ENCODE measurements around the gene ANKRD11.
"Not testable (repeated sequence)": the region's sequence is repeated elsewhere in the genome, so short reads cannot be mapped to it uniquely, and the experiment has no call there.

Gene ANKRD11

DNA sequence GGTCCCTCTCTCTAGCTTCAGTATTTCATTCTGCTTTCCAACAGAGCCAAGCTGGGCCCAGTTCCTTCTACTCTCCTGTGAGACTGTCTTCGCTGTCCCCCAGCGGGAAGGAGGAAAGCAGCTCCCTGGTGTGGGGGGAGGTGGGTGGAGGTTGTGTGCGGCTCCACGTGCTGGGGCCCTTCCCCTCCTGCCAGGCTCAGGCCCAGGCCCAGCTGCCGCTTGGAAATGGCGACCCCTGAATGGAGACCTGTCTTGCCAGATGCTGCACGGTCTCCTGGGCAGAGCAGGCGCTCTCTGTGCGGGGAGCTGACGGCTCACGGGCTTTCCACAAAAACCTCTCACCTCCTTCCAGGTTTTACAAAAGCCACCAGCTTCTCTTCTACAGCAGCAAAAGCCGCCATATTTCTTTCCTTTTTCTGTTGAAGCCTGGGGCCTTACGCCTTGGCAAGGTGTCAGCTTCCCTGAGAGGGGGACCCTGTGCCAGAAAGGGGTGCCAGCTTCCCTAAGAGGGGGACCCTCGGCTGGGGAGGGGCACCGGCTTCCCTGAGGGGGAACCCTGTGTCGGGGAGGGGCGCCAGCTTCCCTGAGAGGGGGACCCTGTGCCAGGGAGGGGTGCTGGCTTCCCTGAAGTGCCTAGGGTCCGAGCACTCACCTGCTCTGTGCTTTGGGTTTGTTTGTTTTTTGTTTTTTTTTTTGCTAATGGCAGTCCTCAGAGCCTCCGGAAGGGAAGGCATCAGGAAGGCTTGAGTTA lies 225.4 kb downstream of the ANKRD11 start:
- DNase-seq (ENCODE audit: low spot score): no peak

- no peak for DNase-seq (ENCODE audit: low spot score)
These were observed 228.4 kb downstream of the ANKRD11 start for GRCh38 chr16:89261691-89262563.

GRCh38 chr16:89259901-89260300 lies 230.5 kb downstream of the ANKRD11 start:
- DNase-seq (ENCODE audit: low spot score): not testable (repeated sequence)

GRCh38 chr16:89257757-89258465 lies 232.4 kb downstream of the ANKRD11 start:
- DNase-seq (ENCODE audit: low spot score): no peak

DNA sequence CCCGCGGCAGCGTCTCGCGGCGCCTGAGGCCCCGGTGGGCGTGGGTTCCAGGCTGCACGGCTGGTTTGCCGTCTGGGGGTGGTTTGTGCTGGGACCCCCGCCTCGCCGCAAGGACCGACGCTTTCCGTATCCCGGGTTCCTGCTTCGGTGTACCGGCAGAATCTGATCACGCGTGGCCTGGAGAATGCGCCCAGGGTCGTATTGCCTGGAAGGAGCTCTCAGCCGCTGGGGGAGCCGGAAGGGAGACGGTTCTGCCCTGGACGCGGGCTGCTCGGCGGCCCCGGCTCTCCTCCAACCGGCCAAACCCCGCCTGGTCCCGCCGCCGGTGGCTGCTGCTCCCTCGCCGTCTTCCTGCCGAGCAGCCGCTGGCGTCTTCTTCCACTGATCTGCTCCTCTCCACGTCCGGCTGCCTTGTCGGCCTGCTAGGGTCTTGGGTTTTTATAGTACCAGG lies 233.1 kb downstream of the ANKRD11 start:
- no peak for DNase-seq (ENCODE audit: low spot score)

DNA sequence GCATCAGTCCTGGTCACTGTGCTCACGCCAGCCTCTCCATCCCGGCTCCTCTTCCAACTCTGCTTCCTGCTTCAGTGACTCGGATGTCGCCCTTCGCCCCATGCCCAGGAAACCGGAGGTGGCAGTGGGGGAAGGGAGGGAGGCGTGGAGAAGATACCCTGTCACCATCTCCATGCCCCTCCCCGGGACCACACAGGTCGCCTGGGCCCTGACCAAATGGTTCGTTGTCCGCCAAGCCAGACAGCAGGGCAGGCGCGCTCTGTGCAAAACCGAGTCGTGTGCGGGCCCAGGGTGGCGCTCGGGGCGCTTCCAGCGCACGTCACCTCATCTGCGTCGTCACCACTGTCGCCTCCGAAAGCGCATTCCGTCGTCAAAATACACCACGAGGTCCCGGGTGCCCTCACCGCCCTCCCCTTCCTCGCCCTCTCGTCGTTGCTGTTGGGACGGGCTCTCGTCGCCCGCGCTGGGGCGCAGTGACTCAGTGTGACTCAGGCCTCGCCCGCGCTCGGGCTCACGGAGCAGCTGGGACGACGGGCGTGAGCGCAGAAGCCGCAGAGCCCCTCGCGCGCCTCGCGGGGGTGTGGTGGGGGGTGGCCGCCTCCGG lies 233.6 kb downstream of the ANKRD11 start:
- DNase-seq (ENCODE audit: low spot score): peak; percentile 26

DNA sequence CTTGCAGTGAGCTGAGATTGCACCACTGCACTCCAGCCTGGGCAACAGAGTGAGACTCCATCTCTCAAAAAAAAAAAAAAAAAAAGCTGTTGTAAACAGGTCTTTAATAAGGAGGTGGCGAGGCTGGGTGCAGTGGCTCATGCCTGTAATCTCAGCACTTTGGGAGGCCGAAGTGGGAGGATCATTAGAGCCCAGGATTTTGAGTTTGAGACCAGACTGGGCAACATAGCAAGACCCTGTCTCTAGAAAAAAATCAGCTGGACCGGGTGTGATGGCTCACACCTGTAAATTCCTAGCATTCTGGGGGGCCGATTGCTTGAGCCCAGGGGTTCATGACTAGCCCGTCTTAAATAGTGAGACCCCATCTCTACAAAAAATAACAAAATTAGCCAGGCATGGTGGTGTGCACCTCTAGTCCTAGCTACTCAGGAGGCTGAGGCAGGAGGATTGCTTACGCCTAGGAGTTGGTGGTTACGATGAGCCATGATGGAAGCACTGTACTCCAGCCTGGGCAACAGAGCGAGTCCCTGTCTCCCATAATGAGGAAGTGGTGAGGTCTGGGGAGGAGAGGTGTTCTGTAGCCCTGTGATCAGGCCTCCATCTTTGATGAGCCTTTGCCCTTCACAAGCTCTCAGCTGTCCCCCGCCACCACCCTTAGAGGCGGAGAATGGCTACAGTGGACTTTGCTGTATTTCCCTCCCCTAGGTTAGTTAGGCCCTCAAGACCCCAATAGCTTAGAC lies 236.6 kb downstream of the ANKRD11 start:
- DNase-seq (ENCODE audit: low spot score): no peak

DNA sequence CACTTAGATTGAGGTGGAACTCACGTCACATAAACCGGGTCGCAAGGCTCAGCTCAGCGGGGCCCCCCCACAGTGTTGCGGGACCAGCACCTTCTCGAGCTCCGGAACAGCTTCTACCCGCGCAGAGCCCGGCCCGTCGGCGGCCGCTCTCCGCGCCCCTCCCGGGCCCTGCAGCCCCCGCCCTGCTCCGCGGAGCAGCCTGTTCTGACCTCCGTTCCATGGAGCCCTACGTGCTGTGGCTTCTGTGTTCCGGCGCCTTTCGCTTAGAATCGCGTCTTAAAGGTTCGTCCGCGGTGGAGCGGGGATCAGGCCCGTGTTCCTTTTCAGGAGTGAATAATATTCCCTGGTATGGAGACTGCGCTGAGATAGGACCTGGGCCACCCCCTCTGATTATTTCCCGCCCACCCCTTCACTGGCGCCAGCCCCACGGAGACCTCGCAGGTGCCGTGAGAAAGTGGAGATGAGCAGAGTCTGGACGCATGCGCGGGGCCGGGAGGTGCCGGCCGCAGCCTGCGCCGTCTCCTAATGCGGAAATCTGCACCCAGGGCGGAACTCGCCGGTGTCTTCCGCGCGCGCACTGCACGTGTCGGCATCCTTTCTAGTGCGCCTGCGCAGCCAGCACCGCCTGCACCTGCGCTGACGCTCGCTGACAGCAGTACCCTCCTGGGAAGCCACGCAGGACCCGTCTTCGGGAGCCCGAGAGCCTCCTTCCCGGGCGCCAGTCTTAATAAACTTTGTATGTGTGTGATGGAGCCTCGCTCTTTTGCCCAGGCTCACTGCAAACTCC lies 242.0 kb downstream of the ANKRD11 start:
- no peak for DNase-seq (ENCODE audit: low spot score)

GRCh38 chr16:89247734-89248075 lies 242.7 kb downstream of the ANKRD11 start:
- DNase-seq (ENCODE audit: low spot score): not testable (repeated sequence)

- peak; percentile 73 for DNase-seq (ENCODE audit: low spot score)
These were observed 243.2 kb downstream of the ANKRD11 start for GRCh38 chr16:89246903-89247733.

DNA sequence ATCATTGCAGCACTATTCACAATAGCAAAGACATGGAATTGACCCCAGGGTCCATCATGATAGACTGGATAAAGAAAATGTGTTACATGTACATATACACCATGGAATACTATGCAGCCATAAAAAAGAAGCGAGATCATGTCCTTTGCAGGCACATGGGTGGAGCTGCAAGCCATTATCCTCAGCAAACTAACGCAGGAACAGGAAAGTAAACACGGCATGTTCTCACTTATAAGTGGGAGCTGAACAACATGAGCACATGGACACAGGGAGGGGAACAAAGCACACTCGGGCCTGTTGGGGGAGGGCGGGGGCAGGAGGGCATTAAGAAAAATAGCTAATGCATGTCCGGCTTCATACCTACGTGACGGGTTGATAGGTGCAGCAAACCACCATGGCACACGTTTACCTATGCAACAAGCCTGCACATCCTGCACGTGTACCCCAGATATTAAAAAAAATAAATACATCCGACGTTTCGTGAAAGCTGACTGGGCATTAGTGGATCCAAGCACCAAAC lies 243.9 kb downstream of the ANKRD11 start:
- no peak for DNase-seq (ENCODE audit: low spot score)

GRCh38 chr16:89244754-89245153 lies 245.6 kb downstream of the ANKRD11 start:
- DNase-seq (ENCODE audit: low spot score): no peak

DNA sequence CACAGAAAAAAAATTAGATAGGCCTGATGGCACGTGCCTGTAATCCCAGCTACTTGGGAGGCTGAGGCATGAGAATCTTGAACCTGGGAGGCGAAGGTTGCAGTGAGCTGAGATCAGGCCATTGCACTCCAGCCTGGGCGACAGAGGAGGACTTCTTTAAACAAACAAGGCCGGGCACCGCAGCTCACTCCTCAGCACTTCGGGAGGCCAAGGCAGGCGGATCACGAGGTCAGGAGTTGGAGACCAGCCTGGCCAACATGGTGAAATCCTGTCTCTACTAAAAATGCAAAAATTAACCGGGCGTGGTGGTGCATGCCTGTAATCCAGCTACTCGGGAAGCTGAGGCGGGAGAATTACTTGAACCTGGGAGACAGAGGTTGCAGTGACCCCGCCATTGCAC lies 246.1 kb downstream of the ANKRD11 start:
- not testable (repeated sequence) for DNase-seq (ENCODE audit: low spot score)

DNA sequence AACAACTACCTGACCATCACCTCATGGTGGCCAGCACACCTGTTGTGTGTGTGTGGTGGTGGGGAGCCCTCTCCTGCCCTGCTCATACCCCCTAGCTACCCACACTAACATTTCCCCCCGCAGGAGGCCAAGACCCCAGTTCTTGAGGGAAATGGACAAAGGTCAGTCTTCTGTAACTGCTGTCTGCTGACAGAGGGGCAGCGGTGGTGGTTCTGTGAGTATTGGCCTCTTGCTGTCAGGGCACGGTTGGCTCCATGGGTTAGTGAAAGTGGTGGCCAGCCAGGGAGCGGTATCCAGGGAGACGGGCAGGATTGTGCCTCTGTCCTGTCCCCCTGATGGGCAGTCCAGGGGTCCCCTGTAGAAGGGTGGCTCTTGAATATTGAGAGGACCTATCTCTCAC lies 246.7 kb downstream of the ANKRD11 start:
- no peak for DNase-seq (ENCODE audit: low spot score)

DNA sequence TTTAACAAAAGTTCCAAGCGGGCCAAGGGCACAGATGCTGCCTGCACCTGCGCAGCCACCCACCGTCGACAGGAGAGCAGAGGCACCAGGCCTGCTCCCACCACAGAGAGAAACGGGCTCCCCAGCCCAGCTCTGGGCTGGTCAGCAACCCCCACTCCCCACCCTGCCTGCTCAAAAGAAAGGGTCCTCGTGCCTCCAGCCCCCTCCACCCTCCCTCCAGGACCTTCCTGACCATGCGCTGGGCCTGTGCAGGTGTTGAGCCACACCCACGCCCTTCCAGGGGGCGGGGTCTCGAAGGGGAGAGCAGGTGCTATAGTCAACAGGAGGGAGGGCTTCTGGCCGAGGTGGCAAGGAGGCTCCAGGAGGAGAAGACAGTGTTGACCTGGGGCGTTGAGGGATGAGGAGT lies 247.6 kb downstream of the ANKRD11 start:
- no peak for DNase-seq (ENCODE audit: low spot score)

GRCh38 chr16:89241187-89242007 lies 249.0 kb downstream of the ANKRD11 start:
- DNase-seq (ENCODE audit: low spot score): peak; percentile 71

GRCh38 chr16:89237733-89238132 lies 252.6 kb downstream of the ANKRD11 start:
- no peak for DNase-seq (ENCODE audit: low spot score)

- no peak for DNase-seq (ENCODE audit: low spot score)
These were observed 256.5 kb downstream of the ANKRD11 start for GRCh38 chr16:89233678-89234490.

Data from LoVo (cell line).